ENCODE data around the gene STAB1. TPM values are rescaled to one million over a fixed set of nuclear protein-coding genes. Genes with fewer than 3 reads are reported as not detected.
"Not testable (repeated sequence)": the region's sequence is repeated elsewhere in the genome, so short reads cannot be mapped to it uniquely, and the experiment has no call there.

STAB1 gene
- total and polyA plus RNA-seq, 3 donors from 2014 or later = 41.7 to 71.9 (median 58.6) TPM

DNA sequence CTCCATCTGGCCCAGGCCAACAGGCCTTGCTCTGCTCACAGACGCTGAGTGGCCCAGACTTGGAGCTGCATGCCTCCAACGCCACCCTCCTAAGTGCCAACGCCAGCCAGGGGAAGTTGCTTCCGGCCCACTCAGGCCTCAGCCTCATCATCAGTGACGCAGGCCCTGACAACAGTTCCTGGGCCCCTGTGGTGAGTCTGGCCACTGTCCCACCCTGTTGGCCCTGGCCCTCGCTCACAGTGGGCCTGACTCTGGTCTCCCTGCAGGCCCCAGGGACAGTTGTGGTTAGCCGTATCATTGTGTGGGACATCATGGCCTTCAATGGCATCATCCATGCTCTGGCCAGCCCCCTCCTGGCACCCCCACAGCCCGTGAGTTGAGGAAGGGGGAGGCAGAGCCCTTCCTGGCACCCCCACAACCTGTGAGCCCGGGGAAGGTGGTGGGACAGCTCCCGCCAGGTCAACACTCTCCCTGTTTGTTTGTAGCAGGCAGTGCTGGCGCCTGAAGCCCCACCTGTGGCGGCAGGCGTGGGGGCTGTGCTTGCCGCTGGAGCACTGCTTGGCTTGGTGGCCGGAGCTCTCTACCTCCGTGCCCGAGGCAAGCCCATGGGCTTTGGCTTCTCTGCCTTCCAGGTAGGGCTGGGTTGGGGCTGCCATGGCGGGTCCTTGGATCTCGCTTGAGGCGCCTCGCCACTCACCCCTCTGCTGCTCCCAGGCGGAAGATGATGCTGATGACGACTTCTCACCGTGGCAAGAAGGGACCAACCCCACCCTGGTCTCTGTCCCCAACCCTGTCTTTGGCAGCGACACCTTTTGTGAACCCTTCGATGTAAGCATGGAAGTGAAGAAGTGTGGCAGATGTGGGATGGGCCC lies 28.5 kb downstream of the STAB1 start:
- Histone ChIP-seq H3K9me3 (no peaks in the 10 kb centered on the region), H3K4me1 (peaks cover 20% of the 10 kb centered on the region), H3K27ac (no peak overlapping the region), H3K36me3 (ENCODE audit: low read depth, missing control alignments) (no peaks in the 10 kb centered on the region), H3K27me3 (no peaks in the 10 kb centered on the region), H3K4me3 (no peak overlapping the region)
- intact Hi-C loops (cut with DNase I; ENCODE audit: low total_unique reads) = no loop called here
- DNase-seq = no peak
- TF ChIP-seq POLR2A (IDR thresholded peaks at IDR 0.05) = no peak
- TF ChIP-seq, protein P1, sequence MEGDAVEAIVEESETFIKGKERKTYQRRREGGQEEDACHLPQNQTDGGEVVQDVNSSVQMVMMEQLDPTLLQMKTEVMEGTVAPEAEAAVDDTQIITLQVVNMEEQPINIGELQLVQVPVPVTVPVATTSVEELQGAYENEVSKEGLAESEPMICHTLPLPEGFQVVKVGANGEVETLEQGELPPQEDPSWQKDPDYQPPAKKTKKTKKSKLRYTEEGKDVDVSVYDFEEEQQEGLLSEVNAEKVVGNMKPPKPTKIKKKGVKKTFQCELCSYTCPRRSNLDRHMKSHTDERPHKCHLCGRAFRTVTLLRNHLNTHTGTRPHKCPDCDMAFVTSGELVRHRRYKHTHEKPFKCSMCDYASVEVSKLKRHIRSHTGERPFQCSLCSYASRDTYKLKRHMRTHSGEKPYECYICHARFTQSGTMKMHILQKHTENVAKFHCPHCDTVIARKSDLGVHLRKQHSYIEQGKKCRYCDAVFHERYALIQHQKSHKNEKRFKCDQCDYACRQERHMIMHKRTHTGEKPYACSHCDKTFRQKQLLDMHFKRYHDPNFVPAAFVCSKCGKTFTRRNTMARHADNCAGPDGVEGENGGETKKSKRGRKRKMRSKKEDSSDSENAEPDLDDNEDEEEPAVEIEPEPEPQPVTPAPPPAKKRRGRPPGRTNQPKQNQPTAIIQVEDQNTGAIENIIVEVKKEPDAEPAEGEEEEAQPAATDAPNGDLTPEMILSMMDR (IDR thresholded peaks at IDR 0.05) = no peak
- 89 to 95% methylated on average over 12 to 26 of the region's 26 CpGs for WGBS, 2 donors

DNA sequence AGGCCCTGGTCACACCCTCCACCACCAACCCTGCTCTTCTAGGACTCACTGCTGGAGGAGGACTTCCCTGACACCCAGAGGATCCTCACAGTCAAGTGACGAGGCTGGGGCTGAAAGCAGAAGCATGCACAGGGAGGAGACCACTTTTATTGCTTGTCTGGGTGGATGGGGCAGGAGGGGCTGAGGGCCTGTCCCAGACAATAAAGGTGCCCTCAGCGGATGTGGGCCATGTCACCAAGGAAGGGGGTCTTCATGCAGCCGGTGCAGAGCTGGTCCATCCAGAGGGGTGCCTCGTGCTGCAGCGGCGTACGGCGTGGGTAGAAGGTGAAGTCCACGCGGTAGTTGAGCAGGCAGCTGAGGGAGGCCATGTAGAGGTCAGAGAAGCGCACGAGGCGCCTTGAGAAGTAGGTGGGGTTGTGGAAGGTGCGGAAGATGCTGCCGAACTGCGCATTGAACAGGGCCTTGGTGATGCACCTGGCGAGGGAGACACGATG lies 29.2 kb downstream of the STAB1 start:
- DNase-seq = no peak
- H3K36me3 ChIP-seq (ENCODE audit: low read depth, missing control alignments) = no peaks in the 10 kb centered on the region
- 91 to 94% methylated on average over 15 to 18 of the region's 18 CpGs for WGBS, 2 donors
- no peaks in the 10 kb centered on the region for H3K9me3 ChIP-seq
- TF ChIP-seq, protein P1 (IDR thresholded peaks at IDR 0.05) = no peak
- no peak for TF ChIP-seq POLR2A (IDR thresholded peaks at IDR 0.05)
- no peak overlapping the region for H3K4me3 ChIP-seq
- no peak overlapping the region for H3K27ac ChIP-seq
- intact Hi-C loops (cut with DNase I; ENCODE audit: low total_unique reads) = no loop called here
- no peaks in the 10 kb centered on the region for H3K27me3 ChIP-seq
- H3K4me1 ChIP-seq = peaks cover 24% of the 10 kb centered on the region

DNA sequence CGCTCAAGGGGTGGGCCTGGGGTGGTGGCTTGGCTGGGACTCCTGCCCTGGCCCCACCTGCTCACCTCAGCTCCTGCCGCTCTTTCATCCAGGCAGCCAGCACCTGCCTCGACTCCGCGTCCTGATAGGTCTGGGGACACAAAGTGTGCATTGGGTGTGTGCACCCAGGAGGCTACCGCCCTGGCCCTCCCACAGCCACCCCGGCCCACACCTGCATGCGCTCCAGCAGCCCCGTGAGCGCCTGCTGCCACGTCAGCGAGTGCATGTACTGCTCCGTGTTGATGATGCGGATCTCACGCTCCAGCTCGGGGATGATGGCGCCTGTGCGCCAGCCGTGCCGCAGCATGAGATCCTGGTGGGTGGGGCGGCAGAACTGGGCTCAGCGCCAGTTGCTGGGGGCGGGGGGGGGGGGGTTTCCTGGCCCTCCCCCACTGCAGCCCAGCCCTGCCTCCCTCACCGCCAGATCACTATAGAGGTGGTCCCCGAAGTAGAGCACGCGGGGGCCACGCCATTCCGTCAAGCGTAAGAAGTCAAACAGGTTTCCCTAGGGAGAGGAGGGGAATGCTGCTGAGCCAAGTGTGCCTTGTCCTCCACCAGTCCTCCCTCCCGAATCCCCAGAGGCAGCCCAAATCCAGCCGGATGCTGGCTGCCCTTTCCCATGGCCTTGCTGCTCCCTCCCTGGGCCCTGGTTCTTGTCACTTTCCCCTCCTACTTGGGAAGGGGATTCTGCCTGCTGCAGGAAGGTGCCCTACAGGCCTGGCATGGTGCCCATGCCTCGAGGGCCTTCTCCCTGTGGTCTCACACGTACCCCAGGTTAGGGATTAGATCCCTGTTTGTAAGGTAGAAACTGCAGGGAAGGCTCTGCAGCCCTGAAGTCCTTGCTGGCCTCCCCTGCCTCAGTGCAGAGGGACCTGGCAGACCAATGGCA lies 29.9 kb downstream of the STAB1 start:
- no peak for DNase-seq

DNA sequence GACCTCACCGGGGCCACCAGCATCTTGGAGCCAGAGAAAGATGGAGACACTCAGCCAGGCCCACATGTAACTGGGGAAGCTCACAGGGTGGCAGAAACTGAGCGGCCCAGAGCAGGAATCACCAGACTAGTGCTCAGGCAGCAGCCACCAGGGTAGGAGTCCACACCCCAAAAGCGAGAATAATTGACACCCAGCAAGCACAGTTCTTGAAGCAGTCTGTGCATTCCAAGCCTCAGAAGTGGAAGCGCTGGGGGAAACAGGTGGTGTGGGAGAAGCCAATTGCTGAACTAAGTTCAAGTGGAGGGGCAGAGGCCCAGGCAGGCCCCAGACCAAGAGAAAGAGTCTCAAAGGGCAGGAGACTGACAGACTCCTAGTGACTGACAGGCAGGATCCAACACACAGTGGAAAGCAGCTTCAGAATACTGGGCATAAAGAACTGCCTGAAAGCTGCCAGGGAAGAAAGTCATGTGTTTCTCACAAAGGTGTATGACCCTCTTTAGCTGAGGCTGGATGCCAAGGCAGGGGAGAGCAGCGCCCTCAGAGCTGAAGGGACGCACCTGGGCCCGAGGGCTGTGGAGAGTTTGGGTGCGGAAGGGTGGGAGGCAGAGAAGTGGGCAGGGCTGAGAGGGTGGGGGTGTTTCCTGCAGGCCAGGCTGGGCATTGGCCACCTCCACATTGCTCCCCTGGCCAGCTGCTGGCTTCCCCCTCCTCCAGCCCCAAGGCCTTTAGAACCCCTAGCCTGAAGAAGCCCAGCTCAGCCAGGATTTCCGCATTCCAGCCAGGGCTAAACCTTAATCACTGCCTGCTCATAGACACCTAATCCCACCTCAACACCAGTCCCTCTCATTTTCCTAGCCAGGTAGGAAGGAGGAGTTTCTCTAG lies 30.8 kb downstream of the STAB1 start:
- no peak for TF ChIP-seq POLR2A (IDR thresholded peaks at IDR 0.05)
- TF ChIP-seq, protein P1 (IDR thresholded peaks at IDR 0.05) = no peak
- Histone ChIP-seq H3K27me3 (no peaks in the 10 kb centered on the region), H3K4me1 (peaks cover 38% of the 10 kb centered on the region), H3K9me3 (no peaks in the 10 kb centered on the region), H3K27ac (peak overlapping the region in 1 of 2 donors; percentile 18), H3K4me3 (no peak overlapping the region), H3K36me3 (ENCODE audit: low read depth, missing control alignments) (no peaks in the 10 kb centered on the region)
- intact Hi-C loops (cut with DNase I; ENCODE audit: low total_unique reads) = no loop called here
- 77 to 80% methylated on average over 9 of the region's 9 CpGs for WGBS, 2 donors
- no peak for DNase-seq

More for the DNA sequence above, 29.9 kb downstream of the STAB1 start:
- Histone ChIP-seq H3K4me1 (peaks cover 31% of the 10 kb centered on the region), H3K9me3 (no peaks in the 10 kb centered on the region), H3K27ac (peak overlapping the region in 1 of 2 donors; percentile 18), H3K4me3 (no peak overlapping the region), H3K27me3 (no peaks in the 10 kb centered on the region), H3K36me3 (ENCODE audit: low read depth, missing control alignments) (no peaks in the 10 kb centered on the region)
- WGBS, 2 donors = 63 to 72% methylated on average over 25 to 34 of the region's 34 CpGs
- intact Hi-C loops (cut with DNase I; ENCODE audit: low total_unique reads) = no loop called here
- no peak for TF ChIP-seq POLR2A (IDR thresholded peaks at IDR 0.05)
- TF ChIP-seq, protein P1 (IDR thresholded peaks at IDR 0.05) = no peak

DNA sequence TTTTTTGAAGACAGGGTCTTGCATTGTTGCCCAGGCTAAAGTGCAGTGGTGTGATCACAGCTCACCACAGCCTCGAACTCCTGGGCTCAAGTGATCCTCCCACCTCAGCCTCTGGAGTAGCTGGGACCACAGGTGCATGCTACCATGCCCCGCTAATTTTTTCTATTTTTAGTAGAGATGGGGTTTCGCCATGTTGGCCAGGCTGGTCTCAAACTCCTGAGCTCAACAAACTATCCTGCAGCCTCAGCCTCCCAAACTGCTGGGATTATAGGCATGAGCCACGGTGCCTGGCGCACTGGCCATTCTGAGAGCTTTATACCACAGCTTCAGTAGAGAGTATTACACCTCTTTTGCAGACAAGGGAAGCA lies 31.5 kb downstream of the STAB1 start:
- H3K9me3 ChIP-seq; H3K4me3 ChIP-seq; intact Hi-C loops (cut with DNase I; ENCODE audit: low total_unique reads); H3K36me3 ChIP-seq (ENCODE audit: low read depth, missing control alignments); DNase-seq; H3K27me3 ChIP-seq: not testable (repeated sequence)
- 84 to 94% methylated on average over 4 to 5 of the region's 5 CpGs for WGBS, 2 donors
- Histone ChIP-seq H3K27ac (peak overlapping the region in 1 of 2 donors; percentile 36), H3K4me1 (peaks cover 44% of the 10 kb centered on the region)

Measured in testis (tissue), 3 donors.